ENCODE results near the gene CYP27B1. TPM values are rescaled to one million over a fixed set of nuclear protein-coding genes. Genes with fewer than 3 reads are reported as not detected.

Gene CYP27B1
- total and polyA plus RNA-seq, 9 of the 15 experiments (the other 6 are each of a cell fraction or from before 2014, with no cell fraction given), result 0.18 to 4.2 (median 1.8) TPM

DNA sequence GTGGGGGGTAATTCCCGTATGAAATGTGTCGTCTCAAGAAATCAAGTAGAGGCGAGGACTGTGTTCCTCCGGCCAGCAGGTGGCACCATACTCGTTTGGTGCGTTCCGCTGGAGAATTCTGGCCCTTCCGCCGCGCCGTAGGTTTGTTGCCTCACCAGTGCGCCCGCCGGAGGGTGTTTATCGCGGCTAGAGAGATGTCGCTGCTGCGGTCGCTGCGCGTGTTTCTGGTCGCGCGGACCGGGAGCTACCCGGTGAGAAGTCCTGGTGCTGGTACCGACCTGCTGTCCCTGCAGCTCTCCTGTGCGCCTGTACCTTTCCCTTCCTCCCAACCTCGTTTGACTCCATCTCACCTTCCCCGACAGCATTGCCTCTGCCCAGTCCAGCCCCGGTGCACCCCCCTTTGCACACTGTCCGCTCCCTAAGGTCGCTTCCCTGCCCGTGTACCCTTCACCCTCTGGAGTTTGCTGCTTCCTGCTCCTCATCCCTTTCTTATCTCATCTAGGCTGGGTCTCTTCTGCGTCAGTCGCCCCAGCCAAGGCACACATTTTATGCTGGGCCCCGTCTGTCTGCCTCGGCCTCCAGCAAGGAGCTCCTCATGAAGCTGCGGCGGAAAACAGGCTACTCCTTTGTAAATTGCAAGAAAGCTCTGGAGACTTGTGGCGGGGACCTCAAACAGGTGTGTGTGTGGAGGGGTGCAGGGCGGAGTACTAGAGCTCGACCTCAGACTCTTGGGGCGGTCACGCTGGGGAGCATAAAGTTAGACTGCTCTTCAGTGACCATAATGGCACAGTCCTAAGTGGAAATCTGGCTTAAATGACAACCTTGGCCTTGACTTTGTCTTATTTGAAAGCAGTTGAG, 16.0 kb upstream of the CYP27B1 start, which contains the start of gene TSFM (continued):
- TF ChIP-seq, protein P1, sequence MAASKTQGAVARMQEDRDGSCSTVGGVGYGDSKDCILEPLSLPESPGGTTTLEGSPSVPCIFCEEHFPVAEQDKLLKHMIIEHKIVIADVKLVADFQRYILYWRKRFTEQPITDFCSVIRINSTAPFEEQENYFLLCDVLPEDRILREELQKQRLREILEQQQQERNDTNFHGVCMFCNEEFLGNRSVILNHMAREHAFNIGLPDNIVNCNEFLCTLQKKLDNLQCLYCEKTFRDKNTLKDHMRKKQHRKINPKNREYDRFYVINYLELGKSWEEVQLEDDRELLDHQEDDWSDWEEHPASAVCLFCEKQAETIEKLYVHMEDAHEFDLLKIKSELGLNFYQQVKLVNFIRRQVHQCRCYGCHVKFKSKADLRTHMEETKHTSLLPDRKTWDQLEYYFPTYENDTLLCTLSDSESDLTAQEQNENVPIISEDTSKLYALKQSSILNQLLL (CRISPR knock-in tag; IDR thresholded peaks at IDR 0.05; ENCODE audit: borderline replicate concordance), result no peak
- peak; percentile 90 for TF ChIP-seq TOE1 (IDR thresholded peaks at IDR 0.05; ENCODE audit: borderline replicate concordance)
- peak; percentile 91; the same call in 1 of the 2 replicates for TF ChIP-seq TOE1 (CRISPR knock-in tag; IDR thresholded peaks at IDR 0.05; ENCODE audit: borderline replicate concordance, low read depth)
- peak; percentile 90 for TF ChIP-seq ATF7 (IDR thresholded peaks at IDR 0.05)
- peak in 1 of 2 experiments; percentile 87; a peak in 2 of 3 replicates for TF ChIP-seq CBX3 (IDR thresholded peaks at IDR 0.05; ENCODE audit: borderline replicate concordance in 1 of 2, low read length in 2 of 2)
- TF ChIP-seq, protein P2, sequence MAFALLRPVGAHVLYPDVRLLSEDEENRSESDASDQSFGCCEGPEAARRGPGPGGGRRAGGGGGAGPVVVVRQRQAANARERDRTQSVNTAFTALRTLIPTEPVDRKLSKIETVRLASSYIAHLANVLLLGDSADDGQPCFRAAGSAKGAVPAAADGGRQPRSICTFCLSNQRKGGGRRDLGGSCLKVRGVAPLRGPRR (CRISPR knock-in tag; IDR thresholded peaks at IDR 0.05), result no peak
- 0 out of 2 replicates have a peak, but pooled peaks have one; percentile 23 for TF ChIP-seq CHD2 (IDR thresholded peaks at IDR 0.05; ENCODE audit: low read depth, low read length)
- TF ChIP-seq KLF16 (IDR thresholded peaks at IDR 0.05), result peak; percentile 95
- TF ChIP-seq, protein P3, sequence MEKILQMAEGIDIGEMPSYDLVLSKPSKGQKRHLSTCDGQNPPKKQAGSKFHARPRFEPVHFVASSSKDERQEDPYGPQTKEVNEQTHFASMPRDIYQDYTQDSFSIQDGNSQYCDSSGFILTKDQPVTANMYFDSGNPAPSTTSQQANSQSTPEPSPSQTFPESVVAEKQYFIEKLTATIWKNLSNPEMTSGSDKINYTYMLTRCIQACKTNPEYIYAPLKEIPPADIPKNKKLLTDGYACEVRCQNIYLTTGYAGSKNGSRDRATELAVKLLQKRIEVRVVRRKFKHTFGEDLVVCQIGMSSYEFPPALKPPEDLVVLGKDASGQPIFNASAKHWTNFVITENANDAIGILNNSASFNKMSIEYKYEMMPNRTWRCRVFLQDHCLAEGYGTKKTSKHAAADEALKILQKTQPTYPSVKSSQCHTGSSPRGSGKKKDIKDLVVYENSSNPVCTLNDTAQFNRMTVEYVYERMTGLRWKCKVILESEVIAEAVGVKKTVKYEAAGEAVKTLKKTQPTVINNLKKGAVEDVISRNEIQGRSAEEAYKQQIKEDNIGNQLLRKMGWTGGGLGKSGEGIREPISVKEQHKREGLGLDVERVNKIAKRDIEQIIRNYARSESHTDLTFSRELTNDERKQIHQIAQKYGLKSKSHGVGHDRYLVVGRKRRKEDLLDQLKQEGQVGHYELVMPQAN (IDR thresholded peaks at IDR 0.05; ENCODE audit: borderline replicate concordance), result peak; percentile 98
- TF ChIP-seq CTBP1 (IDR thresholded peaks at IDR 0.05; ENCODE audit: borderline replicate concordance), result peak; percentile 88
- TF ChIP-seq, protein P4, sequence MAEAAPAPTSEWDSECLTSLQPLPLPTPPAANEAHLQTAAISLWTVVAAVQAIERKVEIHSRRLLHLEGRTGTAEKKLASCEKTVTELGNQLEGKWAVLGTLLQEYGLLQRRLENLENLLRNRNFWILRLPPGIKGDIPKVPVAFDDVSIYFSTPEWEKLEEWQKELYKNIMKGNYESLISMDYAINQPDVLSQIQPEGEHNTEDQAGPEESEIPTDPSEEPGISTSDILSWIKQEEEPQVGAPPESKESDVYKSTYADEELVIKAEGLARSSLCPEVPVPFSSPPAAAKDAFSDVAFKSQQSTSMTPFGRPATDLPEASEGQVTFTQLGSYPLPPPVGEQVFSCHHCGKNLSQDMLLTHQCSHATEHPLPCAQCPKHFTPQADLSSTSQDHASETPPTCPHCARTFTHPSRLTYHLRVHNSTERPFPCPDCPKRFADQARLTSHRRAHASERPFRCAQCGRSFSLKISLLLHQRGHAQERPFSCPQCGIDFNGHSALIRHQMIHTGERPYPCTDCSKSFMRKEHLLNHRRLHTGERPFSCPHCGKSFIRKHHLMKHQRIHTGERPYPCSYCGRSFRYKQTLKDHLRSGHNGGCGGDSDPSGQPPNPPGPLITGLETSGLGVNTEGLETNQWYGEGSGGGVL (CRISPR knock-in tag; IDR thresholded peaks at IDR 0.05), result no peak
- TF ChIP-seq NCOA2 (IDR thresholded peaks at IDR 0.05; ENCODE audit: partially characterized antibody in 2 of 2), result no peak
- TF ChIP-seq ZSCAN32 (CRISPR knock-in tag; IDR thresholded peaks at IDR 0.05), result no peak
- no peak for TF ChIP-seq RFX5 (IDR thresholded peaks at IDR 0.05; ENCODE audit: low read depth, low read length)
- TF ChIP-seq, protein P5, sequence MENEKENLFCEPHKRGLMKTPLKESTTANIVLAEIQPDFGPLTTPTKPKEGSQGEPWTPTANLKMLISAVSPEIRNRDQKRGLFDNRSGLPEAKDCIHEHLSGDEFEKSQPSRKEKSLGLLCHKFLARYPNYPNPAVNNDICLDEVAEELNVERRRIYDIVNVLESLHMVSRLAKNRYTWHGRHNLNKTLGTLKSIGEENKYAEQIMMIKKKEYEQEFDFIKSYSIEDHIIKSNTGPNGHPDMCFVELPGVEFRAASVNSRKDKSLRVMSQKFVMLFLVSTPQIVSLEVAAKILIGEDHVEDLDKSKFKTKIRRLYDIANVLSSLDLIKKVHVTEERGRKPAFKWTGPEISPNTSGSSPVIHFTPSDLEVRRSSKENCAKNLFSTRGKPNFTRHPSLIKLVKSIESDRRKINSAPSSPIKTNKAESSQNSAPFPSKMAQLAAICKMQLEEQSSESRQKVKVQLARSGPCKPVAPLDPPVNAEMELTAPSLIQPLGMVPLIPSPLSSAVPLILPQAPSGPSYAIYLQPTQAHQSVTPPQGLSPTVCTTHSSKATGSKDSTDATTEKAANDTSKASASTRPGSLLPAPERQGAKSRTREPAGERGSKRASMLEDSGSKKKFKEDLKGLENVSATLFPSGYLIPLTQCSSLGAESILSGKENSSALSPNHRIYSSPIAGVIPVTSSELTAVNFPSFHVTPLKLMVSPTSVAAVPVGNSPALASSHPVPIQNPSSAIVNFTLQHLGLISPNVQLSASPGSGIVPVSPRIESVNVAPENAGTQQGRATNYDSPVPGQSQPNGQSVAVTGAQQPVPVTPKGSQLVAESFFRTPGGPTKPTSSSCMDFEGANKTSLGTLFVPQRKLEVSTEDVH (IDR thresholded peaks at IDR 0.05; ENCODE audit: low read depth, partially characterized antibody), result peak; percentile 82
- no peak for TF ChIP-seq MECOM (CRISPR knock-in tag; IDR thresholded peaks at IDR 0.05)
